Fibroblast of lung (primary cell): Measurements from ENCODE around the gene CRCP. TPM values are rescaled to one million over a fixed set of nuclear protein-coding genes. Genes with fewer than 3 reads are reported as not detected.
"Not testable (repeated sequence)": the region's sequence is repeated elsewhere in the genome, so short reads cannot be mapped to it uniquely, and the experiment has no call there.

ENCODE experiments used
- DNase-seq, 2 donors: peaks; one replicate each; pipeline versions ENCODE4 v3.0.0 to v3.0.0-alpha.2; 2010; ENCODE audit warnings: low read depth in 2 of 2
- H2AFZ ChIP-seq: 2 replicates; pipeline ENCODE4 v1.5.1; 2012; ENCODE audit warnings: low read length, control low read depth, inconsistent platforms
- H3K27ac ChIP-seq: 2 replicates; pipeline ENCODE4 v1.5.1; 2011; ENCODE audit warnings: low read length, control low read depth; ENCODE audit not compliant: insufficient read depth
- H3K27me3 ChIP-seq: 2 replicates; pipeline ENCODE4 v1.5.1; 2011; ENCODE audit warnings: mild to moderate bottlenecking, low read length; ENCODE audit not compliant: control insufficient read depth, insufficient read depth
- H3K36me3 ChIP-seq: 2 replicates; pipeline ENCODE4 v1.5.1; 2011; ENCODE audit warnings: low read length; ENCODE audit not compliant: control insufficient read depth, insufficient read depth
- H3K4me1 ChIP-seq: 2 replicates; pipeline ENCODE4 v1.5.1; 2011; ENCODE audit warnings: low read length; ENCODE audit not compliant: control insufficient read depth, insufficient read depth; ENCODE audit errors: extremely low read depth
- H3K4me2 ChIP-seq: 2 replicates; pipeline ENCODE4 v1.5.1; 2011; ENCODE audit warnings: low read length, control low read depth; ENCODE audit not compliant: insufficient read depth; ENCODE audit errors: extremely low read depth
- H3K4me3 ChIP-seq, 4 experiments: fragments of 200-600 bp in 1 of 4; sonication (generic) in 1 of 4; replicated peaks in 1 of 4; 2 replicates each; pipeline ENCODE4 v1.5.1; 2011 to 2016; ENCODE audit warnings: low read length in 4 of 4, low read depth in 3 of 4, mild to moderate bottlenecking in 3 of 4, control low read depth in 2 of 4, inconsistent platforms in 1 of 4, mixed read lengths in 1 of 4; ENCODE audit not compliant: insufficient read depth in 1 of 4; ENCODE audit errors: control extremely low read depth in 1 of 4
- H3K79me2 ChIP-seq: 2 replicates; pipeline ENCODE4 v1.5.1; 2012; ENCODE audit warnings: mild to moderate bottlenecking, low read length, inconsistent platforms; ENCODE audit not compliant: control insufficient read depth, insufficient read depth
- H3K9ac ChIP-seq: 2 replicates; pipeline ENCODE4 v1.5.1; 2011; ENCODE audit warnings: mild to moderate bottlenecking, low read length, control low read depth; ENCODE audit not compliant: insufficient read depth
- H3K9me3 ChIP-seq: 2 replicates; pipeline ENCODE4 v1.5.1; 2012; ENCODE audit warnings: low read depth, low read length; ENCODE audit not compliant: control insufficient read depth, insufficient read depth
- H4K20me1 ChIP-seq: 2 replicates; pipeline ENCODE4 v1.5.1; 2011; ENCODE audit warnings: low read length; ENCODE audit not compliant: control insufficient read depth, insufficient read depth; ENCODE audit errors: extremely low read depth
- CTCF ChIP-seq, 2 donors: IDR thresholded peaks in 1 of 2; conservative IDR thresholded peaks in 1 of 2; 1 replicate in 1 of 2; 2 replicates in 1 of 2; pipeline ENCODE4 v1.5.1; 2011 to 2012; ENCODE audit warnings: low read length in 2 of 2, control low read depth in 1 of 2, inconsistent platforms in 1 of 2, low read depth in 1 of 2, mild to moderate bottlenecking in 1 of 2
- EZH2 ChIP-seq: IDR thresholded peaks from 2 replicates; pipeline ENCODE4 v1.5.1; 2012; ENCODE audit warnings: low read length, control low read depth, mild to moderate bottlenecking; ENCODE audit errors: missing control alignments
- polyA plus RNA-seq, 2 donors: library from polyadenylated mRNA; depleted of rRNA in 1 of 2; stranded (reverse) in 1 of 2; unstranded in 1 of 2; fragments of >200 nt; gene quantifications; 2 replicates each; pipeline ENCODE4 v1.2.1, GENCODE V29; 2011 to 2012; ENCODE audit warnings: missing spikeins in 1 of 2
- total RNA-seq: library from RNA; depleted of rRNA; stranded (reverse); fragments of >200 nt; gene quantifications from 2 replicates; pipeline ENCODE4 v1.2.1, GENCODE V29; 2014

Gene CRCP
- total and polyA plus RNA-seq, 2 donors (not counting 1 experiment from before 2014, with no cell fraction given): 34.9 to 38.3 TPM

GRCh38 chr7:66118603-66119002, 4.0 kb downstream of the CRCP start:
- no peak overlapping the region for H3K4me3 ChIP-seq
- no peaks in the 10 kb centered on the region for H3K9me3 ChIP-seq
- H3K9ac ChIP-seq: no peak overlapping the region
- no peak overlapping the region for H3K4me2 ChIP-seq
- TF ChIP-seq EZH2 (no peak), CTCF (conservative IDR thresholded peaks at IDR 0.05 in 1 of 2, IDR thresholded peaks at IDR 0.05 in 1 of 2; ENCODE audit: low read depth in 1 of 2, low read length in 2 of 2) (no peak)
- peaks cover 70% of the 10 kb centered on the region for H3K79me2 ChIP-seq
- peaks cover 4% of the 10 kb centered on the region for H3K4me1 ChIP-seq
- peaks cover 1% of the 10 kb centered on the region for H3K36me3 ChIP-seq
- DNase-seq: no peak
- no peaks in the 10 kb centered on the region for H3K27me3 ChIP-seq
- no peaks in the 10 kb centered on the region for H4K20me1 ChIP-seq
- no peak overlapping the region for H2AFZ ChIP-seq
- no peak overlapping the region for H3K27ac ChIP-seq

GRCh38 chr7:66119245-66119850, 4.7 kb downstream of the CRCP start:
- Histone ChIP-seq H3K4me3 (no peak overlapping the region), H3K27me3 (no peaks in the 10 kb centered on the region), H3K79me2 (peaks cover 70% of the 10 kb centered on the region), H4K20me1 (no peaks in the 10 kb centered on the region), H3K4me1 (peaks cover 3% of the 10 kb centered on the region), H2AFZ (no peak overlapping the region), H3K36me3 (peaks cover 1% of the 10 kb centered on the region), H3K27ac (no peak overlapping the region), H3K4me2 (no peak overlapping the region), H3K9me3 (no peaks in the 10 kb centered on the region), H3K9ac (no peak overlapping the region)
- TF ChIP-seq EZH2: no peak
- no peak for TF ChIP-seq CTCF (conservative IDR thresholded peaks at IDR 0.05 in 1 of 2, IDR thresholded peaks at IDR 0.05 in 1 of 2; ENCODE audit: low read depth in 1 of 2, low read length in 2 of 2)
- DNase-seq: no peak

GRCh38 chr7:66123175-66123528, 8.5 kb downstream of the CRCP start:
- peaks cover 68% of the 10 kb centered on the region for H3K79me2 ChIP-seq
- no peak overlapping the region for H3K4me2 ChIP-seq
- TF ChIP-seq EZH2 (no peak), CTCF (conservative IDR thresholded peaks at IDR 0.05 in 1 of 2, IDR thresholded peaks at IDR 0.05 in 1 of 2; ENCODE audit: low read depth in 1 of 2, low read length in 2 of 2) (no peak)
- no peak for DNase-seq
- H4K20me1 ChIP-seq: no peaks in the 10 kb centered on the region
- no peak overlapping the region for H3K4me3 ChIP-seq
- H3K9me3 ChIP-seq: no peaks in the 10 kb centered on the region
- peaks cover 2% of the 10 kb centered on the region for H3K4me1 ChIP-seq
- H3K36me3 ChIP-seq: no peaks in the 10 kb centered on the region
- no peak overlapping the region for H2AFZ ChIP-seq
- no peak overlapping the region for H3K27ac ChIP-seq
- no peaks in the 10 kb centered on the region for H3K27me3 ChIP-seq
- H3K9ac ChIP-seq: no peak overlapping the region

GRCh38 chr7:66124569-66124861, 9.9 kb downstream of the CRCP start:
- not testable (repeated sequence) for H3K4me2 ChIP-seq, H4K20me1 ChIP-seq

More at GRCh38 chr7:66124569-66124861, 9.9 kb downstream of the CRCP start:
- not testable (repeated sequence) for H3K4me1 ChIP-seq, H3K9me3 ChIP-seq, H3K27ac ChIP-seq, DNase-seq, H3K27me3 ChIP-seq, H2AFZ ChIP-seq, H3K4me3 ChIP-seq, H3K36me3 ChIP-seq, H3K9ac ChIP-seq
- H3K79me2 ChIP-seq: peaks cover 59% of the 10 kb centered on the region
